Measurements from ENCODE around the gene AMHR2.
A peak's percentile ranks its signal among the peaks of the same experiment; 100 is the strongest.

Gene AMHR2

GRCh38 chr12:53391724-53392123 is 31.9 kb upstream of the AMHR2 start:
- CTCF ChIA-PET, result no interaction called here
- Histone ChIP-seq H3K9me3 (ENCODE audit: control insufficient read depth, insufficient read depth, low read depth, low read length) (no peaks in the 10 kb centered on the region), H3K36me3 (ENCODE audit: control insufficient read depth in 2 of 2, insufficient read depth in 1 of 2, low read length in 2 of 2) (peaks cover 8 to 28% of the 10 kb centered on the region in 2 experiments), H3K27ac (ENCODE audit: extremely low read depth, low read depth, low read length) (peak overlapping the region; percentile 51; the same call in 1 of the 2 replicates), H3K4me1 (ENCODE audit: control insufficient read depth, insufficient read depth, low read length) (peaks cover 18% of the 10 kb centered on the region), H3K4me3 (ENCODE audit: low read depth, low read length) (no peak overlapping the region)
- POLR2A ChIA-PET, result interaction anchor here (0.6 to 0.7 kb wide), 2 partner anchors 72 to 90 kb away, joined by 5 to 6 read pairs; no protein-coding TSS in a partner anchor
- TF ChIP-seq ZFP41 (tag by site-specific recombination; IDR thresholded peaks at IDR 0.05; ENCODE audit: borderline replicate concordance) (no peak), HOXA7 (CRISPR knock-in tag; IDR thresholded peaks at IDR 0.05; ENCODE audit: borderline replicate concordance) (no peak), ZNF184 (tag by site-specific recombination; IDR thresholded peaks at IDR 0.05) (0 out of 2 replicates have a peak, but pooled peaks have one; percentile 5), PRDM2 (tag by site-specific recombination; IDR thresholded peaks at IDR 0.05; ENCODE audit: borderline replicate concordance) (no peak), ZNF140 (tag by site-specific recombination; IDR thresholded peaks at IDR 0.05) (no peak), MZF1 (tag by site-specific recombination; IDR thresholded peaks at IDR 0.05; ENCODE audit: borderline replicate concordance) (no peak), ZNF423 (tag by site-specific recombination; IDR thresholded peaks at IDR 0.05) (no peak), ZNF548 (tag by site-specific recombination; IDR thresholded peaks at IDR 0.05) (no peak), ZNF18 (tag by site-specific recombination; IDR thresholded peaks at IDR 0.05) (peak; percentile 37; the same call in 1 of the 2 replicates), ZEB2 (tag by site-specific recombination; IDR thresholded peaks at IDR 0.05) (peak; percentile 46; the same call in 1 of the 2 replicates), ZBTB44 (tag by site-specific recombination; IDR thresholded peaks at IDR 0.05) (peak; percentile 17; the same call in 1 of the 2 replicates), ZNF664 (tag by site-specific recombination; IDR thresholded peaks at IDR 0.05) (0 out of 2 replicates have a peak, but pooled peaks have one; percentile 10), PRDM6 (tag by site-specific recombination; IDR thresholded peaks at IDR 0.05) (peak; percentile 93), ZXDB (tag by site-specific recombination; IDR thresholded peaks at IDR 0.05) (0 out of 2 replicates have a peak, but pooled peaks have one; percentile 1), ZFP69B (tag by site-specific recombination; IDR thresholded peaks at IDR 0.05) (no peak), ZNF558 (tag by site-specific recombination; IDR thresholded peaks at IDR 0.05) (no peak)

Measured in HEK293 (cell line).